ENCODE measurements around the gene KRT23.
"Not testable (repeated sequence)": the region's sequence is repeated elsewhere in the genome, so short reads cannot be mapped to it uniquely, and the experiment has no call there.

KRT23 gene

GRCh38 chr17:40950176-40950575 lies 12.7 kb upstream of the KRT23 start:
- no peak for DNase-seq (ENCODE audit: low spot score)

GRCh38 chr17:40949418-40949817 lies 12.0 kb upstream of the KRT23 start:
- DNase-seq (ENCODE audit: low spot score): no peak

DNA sequence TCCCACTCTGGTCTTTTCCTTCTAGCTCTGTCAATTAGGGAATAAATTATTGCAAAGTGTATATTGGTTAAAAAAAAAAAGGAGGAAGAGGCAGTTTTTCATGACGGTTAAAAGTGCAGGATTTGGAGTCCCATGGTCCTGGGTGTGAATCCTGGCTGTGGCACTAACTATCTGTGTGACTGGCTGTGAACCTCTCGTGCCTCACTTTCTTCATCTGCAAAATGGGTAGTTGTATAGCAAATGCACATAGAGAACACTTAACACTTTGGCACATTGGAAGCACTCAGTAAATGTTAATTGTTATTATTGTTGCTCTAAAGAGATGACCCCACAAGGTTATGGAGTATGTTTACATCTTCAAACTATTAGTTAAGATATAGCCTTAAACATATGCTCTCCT lies 10.5 kb upstream of the KRT23 start:
- no peak for DNase-seq (ENCODE audit: low spot score)

GRCh38 chr17:40945414-40945813 lies 8.0 kb upstream of the KRT23 start:
- no peak for DNase-seq (ENCODE audit: low spot score)

DNA sequence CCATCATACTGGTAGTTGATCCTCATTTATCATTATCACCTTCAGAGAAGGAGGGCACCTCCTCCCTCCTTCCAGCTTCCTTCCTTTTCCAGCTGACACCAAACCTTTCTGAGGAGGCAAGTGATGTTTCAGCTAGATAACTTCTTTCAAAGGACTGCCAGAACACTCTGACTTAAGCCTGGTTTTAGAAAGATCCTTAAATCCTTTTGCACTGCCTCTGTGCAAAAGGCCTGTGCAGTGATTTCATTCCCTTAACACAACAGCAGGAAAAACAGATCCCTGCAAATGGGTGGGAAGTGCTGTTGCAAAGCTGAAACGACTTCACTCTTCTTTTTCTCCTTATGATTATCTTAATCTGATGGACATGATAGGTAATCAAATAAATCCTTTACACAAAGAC lies 7.1 kb upstream of the KRT23 start:
- DNase-seq (ENCODE audit: low spot score): no peak

- DNase-seq (ENCODE audit: low spot score): no peak
These were observed 5.1 kb upstream of the KRT23 start for GRCh38 chr17:40942553-40942952.

- no peak for DNase-seq (ENCODE audit: low spot score)
These were observed 2.8 kb upstream of the KRT23 start for GRCh38 chr17:40940266-40940665.

GRCh38 chr17:40938981-40939380 lies 1.5 kb upstream of the KRT23 start:
- no peak for DNase-seq (ENCODE audit: low spot score)

GRCh38 chr17:40936976-40937375 lies 470 bp downstream of the KRT23 start:
- DNase-seq (ENCODE audit: low spot score): no peak

- DNase-seq (ENCODE audit: low spot score): no peak
These were observed 942 bp downstream of the KRT23 start for GRCh38 chr17:40936437-40936971.

- DNase-seq (ENCODE audit: low spot score): no peak
These were observed 1.8 kb downstream of the KRT23 start for GRCh38 chr17:40935624-40936023.

- no peak for DNase-seq (ENCODE audit: low spot score)
These were observed 4.8 kb downstream of the KRT23 start for GRCh38 chr17:40932608-40933007.

GRCh38 chr17:40931311-40931710 lies 6.1 kb downstream of the KRT23 start:
- no peak for DNase-seq (ENCODE audit: low spot score)

GRCh38 chr17:40926341-40926740 lies 11.1 kb downstream of the KRT23 start:
- DNase-seq (ENCODE audit: low spot score): no peak

DNA sequence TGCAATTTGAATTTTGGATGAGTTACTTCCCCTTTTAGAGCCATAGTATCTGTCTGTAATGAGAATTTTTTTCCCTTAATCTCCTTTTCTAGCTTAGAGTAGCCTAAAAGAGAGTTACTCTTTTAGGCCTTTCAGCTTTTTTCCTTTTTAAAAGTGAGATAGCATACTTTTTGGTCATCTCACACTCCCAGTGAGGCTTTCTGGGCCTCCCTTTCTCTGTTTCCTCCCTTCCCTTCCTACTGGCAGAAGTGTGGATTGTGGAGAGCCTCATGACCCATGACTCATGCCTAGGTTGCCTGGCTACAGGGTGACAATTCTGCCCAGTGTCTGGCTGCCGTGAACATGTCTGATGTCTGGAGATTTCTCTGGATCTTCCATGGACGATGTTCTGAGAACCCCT lies 15.2 kb downstream of the KRT23 start:
- no peak for DNase-seq (ENCODE audit: low spot score)

- DNase-seq (ENCODE audit: low spot score): no peak
These were observed 16.4 kb downstream of the KRT23 start for GRCh38 chr17:40921026-40921425.

- not testable (repeated sequence) for DNase-seq (ENCODE audit: low spot score)
These were observed 20.3 kb downstream of the KRT23 start for GRCh38 chr17:40917116-40917515.

DNA sequence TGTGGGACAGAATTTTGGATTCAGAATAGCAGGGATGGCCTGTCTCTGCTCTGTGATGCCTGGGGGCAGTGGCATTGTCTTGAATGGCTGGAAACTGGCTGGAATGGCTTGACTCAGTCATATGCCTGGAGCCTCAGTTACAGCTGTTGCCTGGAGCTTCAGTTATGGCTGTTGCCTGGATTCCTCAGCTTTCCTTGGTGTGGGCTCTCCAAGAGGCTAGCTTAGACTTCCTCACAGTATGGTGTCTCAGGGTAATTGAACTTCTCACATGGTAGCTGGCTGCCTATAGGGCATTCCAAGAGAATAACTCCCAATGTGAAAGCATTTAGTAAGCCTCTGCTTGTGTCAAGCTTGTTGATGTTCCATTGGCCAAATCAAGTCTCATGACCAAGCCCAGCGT lies 21.1 kb downstream of the KRT23 start:
- DNase-seq (ENCODE audit: low spot score): no peak

- DNase-seq (ENCODE audit: low spot score): no peak
These were observed 21.7 kb downstream of the KRT23 start for GRCh38 chr17:40915721-40916256.

DNA sequence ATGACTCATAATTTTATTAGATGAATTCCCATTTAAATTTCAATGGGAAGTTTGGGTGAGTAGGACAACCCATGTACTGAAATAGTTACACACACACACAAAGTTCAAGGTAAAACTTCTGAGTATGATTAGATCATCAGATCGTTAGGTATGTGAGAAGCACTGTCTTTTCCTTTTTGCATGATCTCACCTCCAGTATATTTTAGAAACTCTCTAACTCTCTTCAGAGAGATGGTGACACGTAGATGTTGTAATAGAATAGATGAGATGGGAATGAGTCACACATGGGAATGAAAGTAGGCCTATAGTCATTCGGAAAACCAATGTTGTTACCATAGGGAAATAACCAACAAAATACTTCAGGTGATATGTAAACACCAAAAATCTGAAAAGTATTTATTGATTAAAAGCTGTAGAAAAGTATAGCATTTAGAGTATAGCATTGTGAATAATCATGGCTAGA lies 22.2 kb downstream of the KRT23 start:
- no peak for DNase-seq (ENCODE audit: low spot score)

DNA sequence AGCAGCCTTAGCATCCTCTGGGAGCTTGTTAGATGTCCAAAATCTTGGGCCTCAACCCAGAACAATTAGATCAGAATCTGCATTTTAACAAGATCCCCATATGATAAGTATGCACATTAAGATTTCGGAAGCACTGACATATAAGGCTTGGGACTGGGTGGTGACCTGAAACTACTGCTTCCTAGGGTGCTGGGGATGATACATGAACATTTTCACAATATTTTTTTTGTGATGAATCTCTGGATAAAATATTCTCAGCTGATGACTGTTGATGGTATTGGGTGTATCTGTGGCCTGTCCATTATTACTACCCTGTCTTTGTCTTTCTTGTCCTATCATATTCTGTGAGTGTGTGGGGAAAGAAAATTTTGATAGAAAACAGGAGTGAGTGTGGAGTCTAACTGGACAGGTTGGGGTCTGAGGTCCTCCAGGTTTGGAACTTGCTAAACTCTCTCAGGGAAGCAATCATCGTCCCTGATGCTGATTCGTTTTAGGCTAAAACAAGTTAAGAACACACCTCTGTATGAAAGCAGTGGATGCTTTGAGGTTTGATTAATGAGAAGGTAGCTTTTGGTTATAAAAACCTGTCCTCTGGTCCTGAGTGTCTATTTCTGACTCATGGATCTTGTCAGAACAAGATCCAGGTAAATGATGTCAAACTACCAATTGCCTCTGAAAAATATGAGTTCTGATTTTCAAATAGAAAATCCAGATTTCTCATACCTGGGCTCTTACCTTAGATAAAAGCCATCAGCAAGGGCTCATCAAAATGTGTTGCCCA lies 23.2 kb downstream of the KRT23 start:
- no peak for DNase-seq (ENCODE audit: low spot score)

- DNase-seq (ENCODE audit: low spot score): no peak
These were observed 24.8 kb downstream of the KRT23 start for GRCh38 chr17:40912486-40913210.

- no peak for DNase-seq (ENCODE audit: low spot score)
These were observed 27.0 kb downstream of the KRT23 start for GRCh38 chr17:40910441-40910841.
